ENCODE data around the gene CDYL2. TPM values are rescaled to one million over a fixed set of nuclear protein-coding genes. Genes with fewer than 3 reads are reported as not detected.

CDYL2 gene
- total RNA-seq, 1 donor from 2014 or later = 3.0 TPM

DNA sequence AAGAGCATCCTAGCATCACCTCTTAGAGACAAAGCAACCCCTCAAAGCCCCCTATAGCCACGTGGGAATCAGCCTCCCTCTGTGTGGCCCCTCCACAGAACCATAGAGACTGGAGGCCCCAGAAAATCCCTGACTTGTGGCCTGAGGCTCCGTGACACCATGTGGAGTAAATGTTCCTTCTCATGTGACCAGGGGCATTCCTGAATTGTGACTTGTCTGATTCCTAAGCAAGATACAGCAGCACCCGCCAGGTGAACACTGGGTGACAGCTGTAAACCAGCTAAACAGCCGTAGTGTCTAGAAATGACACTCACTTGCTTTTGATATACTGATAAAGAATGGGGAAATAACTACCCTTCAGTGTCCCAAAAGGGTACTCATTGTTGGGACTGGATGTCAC is 184.6 kb downstream of the CDYL2 start:
- peaks cover 14% of the 10 kb centered on the region for H3K9me3 Mint-ChIP-seq
- H3K27ac Mint-ChIP-seq = no peak overlapping the region
- no peaks in the 10 kb centered on the region for H3K36me3 Mint-ChIP-seq
- no peak for DNase-seq (ENCODE audit: low spot score in 2 of 2, unreplicated experiment in 2 of 2)
- H3K27me3 Mint-ChIP-seq (ENCODE audit: low read depth) = peaks cover 4% of the 10 kb centered on the region
- H3K4me1 Mint-ChIP-seq = no peaks in the 10 kb centered on the region
- TF ChIP-seq, protein P1, sequence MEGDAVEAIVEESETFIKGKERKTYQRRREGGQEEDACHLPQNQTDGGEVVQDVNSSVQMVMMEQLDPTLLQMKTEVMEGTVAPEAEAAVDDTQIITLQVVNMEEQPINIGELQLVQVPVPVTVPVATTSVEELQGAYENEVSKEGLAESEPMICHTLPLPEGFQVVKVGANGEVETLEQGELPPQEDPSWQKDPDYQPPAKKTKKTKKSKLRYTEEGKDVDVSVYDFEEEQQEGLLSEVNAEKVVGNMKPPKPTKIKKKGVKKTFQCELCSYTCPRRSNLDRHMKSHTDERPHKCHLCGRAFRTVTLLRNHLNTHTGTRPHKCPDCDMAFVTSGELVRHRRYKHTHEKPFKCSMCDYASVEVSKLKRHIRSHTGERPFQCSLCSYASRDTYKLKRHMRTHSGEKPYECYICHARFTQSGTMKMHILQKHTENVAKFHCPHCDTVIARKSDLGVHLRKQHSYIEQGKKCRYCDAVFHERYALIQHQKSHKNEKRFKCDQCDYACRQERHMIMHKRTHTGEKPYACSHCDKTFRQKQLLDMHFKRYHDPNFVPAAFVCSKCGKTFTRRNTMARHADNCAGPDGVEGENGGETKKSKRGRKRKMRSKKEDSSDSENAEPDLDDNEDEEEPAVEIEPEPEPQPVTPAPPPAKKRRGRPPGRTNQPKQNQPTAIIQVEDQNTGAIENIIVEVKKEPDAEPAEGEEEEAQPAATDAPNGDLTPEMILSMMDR (IDR thresholded peaks at IDR 0.05; ENCODE audit: unreplicated experiment) = no peak
- H3K4me3 Mint-ChIP-seq = no peak overlapping the region

DNA sequence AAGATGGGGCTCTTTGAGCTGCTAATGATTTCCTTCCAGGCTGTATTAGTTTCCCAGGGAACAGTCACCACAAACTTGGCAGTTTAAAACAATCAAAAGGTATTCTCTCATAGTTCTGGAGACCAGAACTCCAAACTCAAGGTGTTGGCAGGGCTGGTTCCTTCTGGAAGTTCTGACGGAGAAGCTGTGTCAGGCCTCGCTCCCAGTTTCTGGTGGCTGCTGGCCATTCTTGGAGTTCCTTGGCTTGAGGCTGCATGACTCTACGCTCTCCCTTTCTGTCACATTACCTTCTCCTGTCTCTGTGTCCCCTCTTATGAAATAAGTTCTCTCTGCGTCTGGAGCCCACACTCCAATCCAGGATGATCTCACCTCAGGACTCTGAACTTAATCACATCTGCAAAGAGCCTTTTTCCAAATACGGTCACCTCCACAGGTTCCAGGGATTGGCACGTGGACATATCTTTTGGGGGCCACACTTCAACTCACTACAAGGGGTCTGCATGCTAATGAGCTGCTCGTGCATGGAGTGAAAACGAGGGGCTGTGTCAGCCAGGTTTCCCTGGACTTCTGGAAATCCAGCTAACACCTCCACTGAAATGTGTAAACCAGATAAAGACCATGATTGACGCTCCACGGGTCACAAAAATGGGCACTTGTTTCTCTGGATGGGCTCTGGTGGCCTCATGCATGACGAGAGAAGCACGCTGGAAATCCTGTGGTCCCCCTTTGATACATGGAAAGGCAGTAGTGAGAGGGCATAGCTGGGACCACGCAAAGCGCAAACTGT is 185.3 kb downstream of the CDYL2 start:
- TF ChIP-seq, protein P1 (IDR thresholded peaks at IDR 0.05; ENCODE audit: unreplicated experiment) = no peak
- peaks cover 9% of the 10 kb centered on the region for H3K9me3 Mint-ChIP-seq
- DNase-seq (ENCODE audit: low spot score in 2 of 2, unreplicated experiment in 2 of 2) = no peak
- no peaks in the 10 kb centered on the region for H3K27me3 Mint-ChIP-seq (ENCODE audit: low read depth)
- H3K4me3 Mint-ChIP-seq = no peak overlapping the region
- H3K4me1 Mint-ChIP-seq = no peaks in the 10 kb centered on the region
- no peaks in the 10 kb centered on the region for H3K36me3 Mint-ChIP-seq
- no peak overlapping the region for H3K27ac Mint-ChIP-seq

DNA sequence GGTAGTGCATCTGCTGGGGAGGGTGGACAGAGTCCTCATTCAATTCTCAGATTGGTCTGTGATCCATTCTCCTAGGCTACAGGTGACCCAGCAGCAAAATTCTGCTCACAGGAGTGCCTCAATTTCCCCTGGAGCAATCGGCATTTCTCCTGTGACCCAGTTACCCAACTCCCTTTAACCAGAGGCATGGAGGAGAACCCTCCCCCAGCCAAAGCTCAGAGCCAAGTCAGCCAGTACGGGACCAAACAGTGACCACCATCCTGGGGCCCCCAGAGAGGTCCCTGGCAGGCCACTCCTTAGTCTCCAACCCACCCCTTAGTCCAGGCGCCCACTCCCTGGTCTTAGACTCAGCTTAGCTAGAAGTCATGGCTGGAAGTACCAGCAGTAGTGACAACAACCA is 188.0 kb downstream of the CDYL2 start:
- no peak for DNase-seq (ENCODE audit: low spot score in 2 of 2, unreplicated experiment in 2 of 2)
- TF ChIP-seq, protein P1 (IDR thresholded peaks at IDR 0.05; ENCODE audit: unreplicated experiment) = no peak
- Mint-ChIP-seq H3K9me3 (peaks cover 13% of the 10 kb centered on the region), H3K4me1 (no peaks in the 10 kb centered on the region), H3K4me3 (no peak overlapping the region), H3K36me3 (no peaks in the 10 kb centered on the region), H3K27ac (no peak overlapping the region), H3K27me3 (ENCODE audit: low read depth) (no peaks in the 10 kb centered on the region)

DNA sequence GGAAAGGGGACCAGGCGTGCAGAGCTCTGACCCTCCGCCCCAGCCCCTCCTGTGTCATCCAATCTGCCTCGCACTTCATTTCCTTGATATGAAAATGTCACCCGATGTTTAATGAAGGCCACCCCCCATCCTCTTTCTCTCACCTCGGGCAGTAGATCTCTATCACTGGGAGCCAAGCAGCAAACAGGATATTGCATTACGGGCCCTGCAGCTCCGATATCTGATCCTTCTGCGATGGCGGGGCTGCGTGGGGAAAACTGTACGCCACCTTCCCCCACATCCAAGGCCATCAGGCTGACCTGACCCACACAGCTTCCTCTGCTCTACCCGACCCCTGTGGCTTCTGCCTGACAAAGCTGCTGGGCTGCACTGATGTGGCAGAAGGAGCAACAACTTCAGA is 188.7 kb downstream of the CDYL2 start:
- H3K4me1 Mint-ChIP-seq = no peaks in the 10 kb centered on the region
- no peak overlapping the region for H3K4me3 Mint-ChIP-seq
- H3K9me3 Mint-ChIP-seq = peaks cover 13% of the 10 kb centered on the region
- H3K36me3 Mint-ChIP-seq = no peaks in the 10 kb centered on the region
- H3K27me3 Mint-ChIP-seq (ENCODE audit: low read depth) = no peaks in the 10 kb centered on the region
- TF ChIP-seq, protein P1 (IDR thresholded peaks at IDR 0.05; ENCODE audit: unreplicated experiment) = no peak
- H3K27ac Mint-ChIP-seq = no peak overlapping the region
- DNase-seq (ENCODE audit: low spot score in 2 of 2, unreplicated experiment in 2 of 2) = no peak

DNA sequence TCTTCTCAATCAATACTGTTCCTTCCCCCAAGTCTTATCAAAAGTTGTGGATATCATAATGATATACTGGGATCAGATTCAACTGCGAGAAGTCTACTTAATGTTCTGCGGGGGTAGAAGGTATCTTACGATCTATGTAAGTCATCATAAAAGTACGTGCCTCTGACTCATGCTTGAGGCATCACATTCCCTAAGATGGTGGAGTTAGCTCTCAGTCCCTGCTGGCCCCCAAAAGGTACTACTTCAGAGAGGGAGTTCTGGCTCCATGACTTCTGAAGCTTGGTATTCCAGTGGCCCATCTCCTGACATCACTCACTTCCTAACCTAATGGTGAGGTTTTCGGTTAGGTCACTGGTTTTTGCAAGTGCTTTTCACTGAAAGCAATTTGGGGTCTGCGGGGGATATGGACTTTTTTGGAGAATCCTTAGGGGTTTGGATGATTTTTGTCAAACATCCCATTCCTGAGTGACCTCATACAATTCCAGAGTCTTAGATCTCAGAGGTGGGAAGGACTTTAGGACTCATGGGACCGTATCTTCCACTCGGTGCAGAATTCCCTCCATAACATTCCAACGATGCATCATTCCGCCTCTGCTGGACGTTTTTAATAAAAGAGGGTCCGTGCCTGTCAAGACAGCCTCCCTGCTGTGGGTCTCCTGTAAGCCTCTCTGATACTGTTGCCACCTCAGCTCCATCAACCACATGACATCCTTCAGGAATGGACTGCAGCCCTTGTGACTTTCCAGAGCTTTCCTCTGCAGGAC is 189.3 kb downstream of the CDYL2 start:
- DNase-seq (ENCODE audit: low spot score in 2 of 2, unreplicated experiment in 2 of 2) = no peak
- H3K27ac Mint-ChIP-seq = no peak overlapping the region
- no peaks in the 10 kb centered on the region for H3K27me3 Mint-ChIP-seq (ENCODE audit: low read depth)
- no peak overlapping the region for H3K4me3 Mint-ChIP-seq
- H3K4me1 Mint-ChIP-seq = no peaks in the 10 kb centered on the region
- peaks cover 13% of the 10 kb centered on the region for H3K9me3 Mint-ChIP-seq
- TF ChIP-seq, protein P1 (IDR thresholded peaks at IDR 0.05; ENCODE audit: unreplicated experiment) = no peak
- H3K36me3 Mint-ChIP-seq = no peaks in the 10 kb centered on the region
